Measurements from ENCODE around the gene BDH2.

DNA sequence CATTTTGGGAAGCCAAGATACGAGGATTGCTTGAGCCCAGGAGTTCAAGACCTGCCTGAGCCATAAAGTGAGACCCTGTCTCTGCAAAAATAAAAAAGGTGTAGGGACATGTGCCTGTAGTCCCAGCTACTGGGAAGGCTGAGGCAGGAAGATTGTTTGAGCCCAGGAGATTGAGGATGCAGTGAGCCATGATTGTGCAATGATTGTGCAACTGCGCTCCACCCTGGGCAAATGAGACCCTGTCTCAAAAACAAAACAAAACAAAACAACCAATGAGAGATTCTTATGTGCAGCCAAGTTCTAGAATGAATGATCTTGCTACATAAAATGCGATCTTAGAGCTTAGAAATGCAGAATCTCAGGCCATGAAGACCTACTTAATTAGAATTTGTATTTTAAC, 45.6 kb downstream of the BDH2 start:
- no peak for TF ChIP-seq POLR2A (IDR thresholded peaks at IDR 0.05)
- TF ChIP-seq, protein P1, sequence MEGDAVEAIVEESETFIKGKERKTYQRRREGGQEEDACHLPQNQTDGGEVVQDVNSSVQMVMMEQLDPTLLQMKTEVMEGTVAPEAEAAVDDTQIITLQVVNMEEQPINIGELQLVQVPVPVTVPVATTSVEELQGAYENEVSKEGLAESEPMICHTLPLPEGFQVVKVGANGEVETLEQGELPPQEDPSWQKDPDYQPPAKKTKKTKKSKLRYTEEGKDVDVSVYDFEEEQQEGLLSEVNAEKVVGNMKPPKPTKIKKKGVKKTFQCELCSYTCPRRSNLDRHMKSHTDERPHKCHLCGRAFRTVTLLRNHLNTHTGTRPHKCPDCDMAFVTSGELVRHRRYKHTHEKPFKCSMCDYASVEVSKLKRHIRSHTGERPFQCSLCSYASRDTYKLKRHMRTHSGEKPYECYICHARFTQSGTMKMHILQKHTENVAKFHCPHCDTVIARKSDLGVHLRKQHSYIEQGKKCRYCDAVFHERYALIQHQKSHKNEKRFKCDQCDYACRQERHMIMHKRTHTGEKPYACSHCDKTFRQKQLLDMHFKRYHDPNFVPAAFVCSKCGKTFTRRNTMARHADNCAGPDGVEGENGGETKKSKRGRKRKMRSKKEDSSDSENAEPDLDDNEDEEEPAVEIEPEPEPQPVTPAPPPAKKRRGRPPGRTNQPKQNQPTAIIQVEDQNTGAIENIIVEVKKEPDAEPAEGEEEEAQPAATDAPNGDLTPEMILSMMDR (IDR thresholded peaks at IDR 0.05): no peak
